Measurements from ENCODE around the gene ACTR3C.
A peak's percentile ranks its signal among the peaks of the same experiment; 100 is the strongest.

ACTR3C gene

GRCh38 chr7:150363370-150363769 lies 40.0 kb upstream of the ACTR3C start:
- no peaks in the 10 kb centered on the region for H3K36me3 Mint-ChIP-seq (ENCODE audit: low read depth)
- H3K4me1 Mint-ChIP-seq (ENCODE audit: low read depth) = peaks cover 57% of the 10 kb centered on the region
- H3K4me3 Mint-ChIP-seq = no peak overlapping the region
- H3K27me3 Mint-ChIP-seq = no peaks in the 10 kb centered on the region
- H3K27ac Mint-ChIP-seq = no peak overlapping the region
- peaks cover 4% of the 10 kb centered on the region for H3K9me3 Mint-ChIP-seq

GRCh38 chr7:150361807-150362621 lies 38.7 kb upstream of the ACTR3C start:
- Mint-ChIP-seq H3K27me3 (no peaks in the 10 kb centered on the region), H3K9me3 (peaks cover 4% of the 10 kb centered on the region), H3K4me3 (no peak overlapping the region), H3K36me3 (ENCODE audit: low read depth) (no peaks in the 10 kb centered on the region), H3K4me1 (ENCODE audit: low read depth) (peaks cover 60% of the 10 kb centered on the region), H3K27ac (no peak overlapping the region)

- Mint-ChIP-seq H3K27me3 (no peaks in the 10 kb centered on the region), H3K4me1 (ENCODE audit: low read depth) (peaks cover 60% of the 10 kb centered on the region), H3K27ac (no peak overlapping the region), H3K9me3 (peaks cover 4% of the 10 kb centered on the region), H3K36me3 (ENCODE audit: low read depth) (no peaks in the 10 kb centered on the region), H3K4me3 (no peak overlapping the region)
These were observed 38.1 kb upstream of the ACTR3C start for GRCh38 chr7:150361402-150361801.

GRCh38 chr7:150360363-150361058 lies 37.2 kb upstream of the ACTR3C start:
- H3K36me3 Mint-ChIP-seq (ENCODE audit: low read depth) = no peaks in the 10 kb centered on the region
- H3K27ac Mint-ChIP-seq = peak overlapping the region; percentile 79
- no peak overlapping the region for H3K4me3 Mint-ChIP-seq
- peaks cover 4% of the 10 kb centered on the region for H3K9me3 Mint-ChIP-seq
- no peaks in the 10 kb centered on the region for H3K27me3 Mint-ChIP-seq
- H3K4me1 Mint-ChIP-seq (ENCODE audit: low read depth) = peaks cover 59% of the 10 kb centered on the region

GRCh38 chr7:150359622-150360362 lies 36.4 kb upstream of the ACTR3C start:
- Mint-ChIP-seq H3K4me1 (ENCODE audit: low read depth) (peaks cover 53% of the 10 kb centered on the region), H3K27me3 (no peaks in the 10 kb centered on the region), H3K4me3 (no peak overlapping the region), H3K9me3 (peaks cover 4% of the 10 kb centered on the region), H3K36me3 (ENCODE audit: low read depth) (no peaks in the 10 kb centered on the region), H3K27ac (peak overlapping the region; percentile 79)

- no peaks in the 10 kb centered on the region for H3K27me3 Mint-ChIP-seq
- H3K36me3 Mint-ChIP-seq (ENCODE audit: low read depth) = no peaks in the 10 kb centered on the region
- H3K27ac Mint-ChIP-seq = no peak overlapping the region
- H3K9me3 Mint-ChIP-seq = peaks cover 4% of the 10 kb centered on the region
- H3K4me1 Mint-ChIP-seq (ENCODE audit: low read depth) = peaks cover 49% of the 10 kb centered on the region
- H3K4me3 Mint-ChIP-seq = no peak overlapping the region
These were observed 35.8 kb upstream of the ACTR3C start for GRCh38 chr7:150358988-150359621.

GRCh38 chr7:150358433-150358832 lies 35.1 kb upstream of the ACTR3C start:
- Mint-ChIP-seq H3K27ac (no peak overlapping the region), H3K4me1 (ENCODE audit: low read depth) (peaks cover 45% of the 10 kb centered on the region)

GRCh38 chr7:150357771-150358427 lies 34.6 kb upstream of the ACTR3C start:
- H3K27me3 Mint-ChIP-seq = no peaks in the 10 kb centered on the region
- H3K36me3 Mint-ChIP-seq (ENCODE audit: low read depth) = no peaks in the 10 kb centered on the region
- H3K27ac Mint-ChIP-seq = peak overlapping the region; percentile 79

More at GRCh38 chr7:150358433-150358832, 35.1 kb upstream of the ACTR3C start:
- Mint-ChIP-seq H3K4me3 (no peak overlapping the region), H3K9me3 (peaks cover 4% of the 10 kb centered on the region), H3K36me3 (ENCODE audit: low read depth) (no peaks in the 10 kb centered on the region), H3K27me3 (no peaks in the 10 kb centered on the region)

GRCh38 chr7:150357270-150357669 lies 33.9 kb upstream of the ACTR3C start:
- peak overlapping the region; percentile 65 for H3K4me3 Mint-ChIP-seq
- no peaks in the 10 kb centered on the region for H3K27me3 Mint-ChIP-seq
- H3K9me3 Mint-ChIP-seq = peaks cover 4% of the 10 kb centered on the region
- peaks cover 45% of the 10 kb centered on the region for H3K4me1 Mint-ChIP-seq (ENCODE audit: low read depth)
- no peaks in the 10 kb centered on the region for H3K36me3 Mint-ChIP-seq (ENCODE audit: low read depth)
- H3K27ac Mint-ChIP-seq = peak overlapping the region; percentile 79

More at GRCh38 chr7:150357771-150358427, 34.6 kb upstream of the ACTR3C start:
- peaks cover 4% of the 10 kb centered on the region for H3K9me3 Mint-ChIP-seq
- H3K4me1 Mint-ChIP-seq (ENCODE audit: low read depth) = peaks cover 45% of the 10 kb centered on the region
- H3K4me3 Mint-ChIP-seq = peak overlapping the region; percentile 65

GRCh38 chr7:150356265-150356897 lies 33.0 kb upstream of the ACTR3C start:
- Mint-ChIP-seq H3K4me3 (no peak overlapping the region), H3K9me3 (peaks cover 4% of the 10 kb centered on the region), H3K27me3 (no peaks in the 10 kb centered on the region), H3K36me3 (ENCODE audit: low read depth) (no peaks in the 10 kb centered on the region), H3K27ac (no peak overlapping the region), H3K4me1 (ENCODE audit: low read depth) (peaks cover 45% of the 10 kb centered on the region)

GRCh38 chr7:150355666-150356059 lies 32.3 kb upstream of the ACTR3C start:
- Mint-ChIP-seq H3K9me3 (peaks cover 4% of the 10 kb centered on the region), H3K36me3 (ENCODE audit: low read depth) (no peaks in the 10 kb centered on the region), H3K27ac (no peak overlapping the region), H3K27me3 (no peaks in the 10 kb centered on the region), H3K4me1 (ENCODE audit: low read depth) (peaks cover 45% of the 10 kb centered on the region), H3K4me3 (no peak overlapping the region)

GRCh38 chr7:150351587-150352194 lies 28.3 kb upstream of the ACTR3C start:
- no peaks in the 10 kb centered on the region for H3K9me3 Mint-ChIP-seq
- H3K27ac Mint-ChIP-seq = no peak overlapping the region
- H3K4me1 Mint-ChIP-seq (ENCODE audit: low read depth) = peaks cover 11% of the 10 kb centered on the region
- no peaks in the 10 kb centered on the region for H3K36me3 Mint-ChIP-seq (ENCODE audit: low read depth)
- no peak overlapping the region for H3K4me3 Mint-ChIP-seq
- no peaks in the 10 kb centered on the region for H3K27me3 Mint-ChIP-seq

- Mint-ChIP-seq H3K9me3 (no peaks in the 10 kb centered on the region), H3K27ac (no peak overlapping the region), H3K4me3 (no peak overlapping the region)
These were observed 23.6 kb upstream of the ACTR3C start for GRCh38 chr7:150346922-150347321.

More at GRCh38 chr7:150346922-150347321, 23.6 kb upstream of the ACTR3C start:
- Mint-ChIP-seq H3K4me1 (ENCODE audit: low read depth) (no peaks in the 10 kb centered on the region), H3K27me3 (peaks cover 33% of the 10 kb centered on the region), H3K36me3 (ENCODE audit: low read depth) (no peaks in the 10 kb centered on the region)

All from stimulated activated naive CD8-positive, alpha-beta T cell treated with anti-CD3 and anti-CD28 coated beads, Interleukin-15, Interleukin-2, amounts not matched to agents 100 ng/mL and 50 ng/mL, for 24 hours (primary cell).